HG03280 (cell line): ENCODE measurements around the gene IFNA7.
A peak's percentile ranks its signal among the peaks of the same experiment; 100 is the strongest.
"Not testable (repeated sequence)": the region's sequence is repeated elsewhere in the genome, so short reads cannot be mapped to it uniquely, and the experiment has no call there.

Source experiments
- ATAC-seq: cut with Tn5 transposase; IDR thresholded peaks from one replicate; pipeline ENCODE4 v1.9.1; 2021; ENCODE audit warnings: mild to moderate bottlenecking, moderate library complexity; ENCODE audit not compliant: unreplicated experiment

IFNA7 gene

DNA sequence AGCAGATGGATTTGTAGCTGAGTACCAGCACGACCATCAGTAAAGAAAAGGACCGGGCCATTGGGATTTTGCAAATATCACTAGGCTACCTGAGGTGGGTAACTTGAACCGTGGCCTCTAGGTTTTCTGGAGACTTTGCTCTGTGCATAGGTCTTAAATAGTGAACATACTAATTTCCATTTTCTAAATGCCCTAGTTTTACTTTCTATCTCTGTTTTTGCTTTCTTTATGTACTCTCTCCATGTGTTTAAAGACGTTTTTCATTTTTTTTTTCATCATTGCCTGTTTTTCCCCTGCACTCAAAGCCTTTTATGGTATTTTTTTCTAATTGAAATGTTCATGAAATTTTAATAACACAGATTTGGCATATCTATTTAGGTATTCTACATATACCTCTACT is at the start of gene IFNA7:
Gene IFNA7, minus strand, starts transcription at position 101 of the 400 bp plus-strand sequence. Its CDS starts 40 bp downstream, at position 61.
- ATAC-seq, result not testable (repeated sequence)

DNA sequence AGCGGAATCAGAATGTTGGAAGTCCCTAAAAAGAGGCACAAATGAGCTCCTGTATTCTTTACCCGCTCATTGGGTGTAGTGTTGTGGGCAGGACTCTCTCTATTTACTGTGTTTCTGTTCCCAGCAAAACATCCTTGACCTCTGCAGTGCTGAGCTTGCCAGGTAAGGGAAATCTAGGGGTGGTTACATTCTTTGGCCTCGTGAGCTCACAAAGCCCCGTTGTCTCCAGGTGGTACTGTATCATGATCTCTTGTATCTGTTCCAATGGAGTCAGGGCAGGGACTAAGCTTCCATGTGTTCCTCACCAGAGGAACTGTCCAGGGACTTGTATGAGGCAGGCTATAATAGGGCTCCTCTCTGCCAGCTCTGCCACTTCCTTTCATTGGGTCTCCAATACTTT is 49.6 kb upstream of the IFNA7 start:
- ATAC-seq, result no peak

DNA sequence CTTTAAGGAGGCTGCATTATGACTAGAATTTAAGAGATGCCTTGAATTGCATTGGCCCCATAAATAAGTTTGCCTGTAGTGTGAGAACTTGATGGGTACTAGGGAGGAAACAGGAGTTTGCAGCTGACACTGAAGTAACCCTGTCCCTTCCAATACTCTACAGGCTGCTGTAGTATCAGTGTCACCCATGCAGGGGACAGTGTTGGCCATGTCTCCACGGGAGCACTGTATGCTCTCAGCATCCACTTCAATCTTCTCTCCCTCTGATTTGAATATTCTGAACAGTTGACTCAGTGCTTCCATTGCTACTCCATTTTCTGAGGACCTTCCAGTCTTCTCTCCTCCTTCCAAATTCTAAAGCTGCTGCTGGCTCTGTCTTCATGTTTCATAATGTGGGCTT is 49.2 kb upstream of the IFNA7 start:
- no peak for ATAC-seq

DNA sequence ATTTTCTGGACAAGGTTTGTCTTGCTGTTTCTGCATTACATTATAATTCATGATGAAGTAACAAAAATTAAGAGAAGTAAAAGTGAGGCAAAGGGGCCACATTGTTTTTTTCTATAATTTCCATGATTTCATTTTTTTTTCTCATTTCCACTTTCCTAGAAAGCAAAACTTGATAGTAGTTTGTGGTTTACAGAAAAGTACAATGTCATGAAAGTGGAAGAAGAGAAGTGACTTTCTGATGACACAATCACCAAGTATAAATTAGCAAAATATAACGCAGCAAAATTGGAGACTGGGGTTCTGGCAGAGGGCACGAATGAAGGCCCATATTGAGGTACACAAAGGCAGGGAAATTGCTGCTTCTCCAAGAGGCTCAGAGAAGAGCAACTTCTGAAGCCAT is 42.8 kb upstream of the IFNA7 start:
- no peak for ATAC-seq

DNA sequence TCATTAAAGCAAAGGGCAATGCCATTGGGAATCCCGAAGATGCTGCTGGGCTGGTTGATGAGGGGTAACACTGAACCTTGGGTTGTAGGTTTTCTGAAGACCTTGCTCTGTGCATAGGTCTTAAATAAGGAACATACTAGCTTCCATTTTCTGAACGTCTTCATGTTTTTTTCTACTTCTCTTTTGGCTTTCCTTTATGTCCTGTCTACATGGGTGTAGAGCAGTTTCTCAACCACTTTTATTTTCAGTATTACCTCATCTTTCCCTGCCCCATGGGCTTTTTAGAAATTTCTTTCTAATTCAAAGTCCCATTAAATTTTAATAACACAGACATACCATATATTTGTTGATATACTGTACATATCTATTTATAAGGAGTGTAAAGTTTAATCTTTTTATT is 37.9 kb upstream of the IFNA7 start, which contains the start of gene IFNA14:
Gene IFNA14, minus strand, starts transcription at position 95 of the 400 bp plus-strand sequence. Its CDS starts 70 bp downstream, at position 25.
- ATAC-seq, result no peak

DNA sequence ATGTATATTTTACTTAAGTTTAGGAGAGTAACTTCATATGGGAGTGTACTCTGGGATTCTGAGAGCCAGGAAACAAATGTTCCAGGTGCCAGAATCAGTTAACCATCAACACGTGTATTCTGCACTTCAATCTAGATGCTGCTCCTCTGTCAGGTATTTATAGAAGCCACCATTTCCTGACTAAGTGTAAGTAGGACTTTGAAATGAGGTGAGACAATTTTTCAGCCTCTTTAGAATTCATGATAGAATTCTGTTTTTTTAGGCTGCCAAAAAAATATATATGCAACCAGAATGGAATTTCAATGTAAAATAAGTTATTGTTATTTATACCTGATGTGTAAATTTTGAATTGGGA is 34.3 kb upstream of the IFNA7 start:
- not testable (repeated sequence) for ATAC-seq

DNA sequence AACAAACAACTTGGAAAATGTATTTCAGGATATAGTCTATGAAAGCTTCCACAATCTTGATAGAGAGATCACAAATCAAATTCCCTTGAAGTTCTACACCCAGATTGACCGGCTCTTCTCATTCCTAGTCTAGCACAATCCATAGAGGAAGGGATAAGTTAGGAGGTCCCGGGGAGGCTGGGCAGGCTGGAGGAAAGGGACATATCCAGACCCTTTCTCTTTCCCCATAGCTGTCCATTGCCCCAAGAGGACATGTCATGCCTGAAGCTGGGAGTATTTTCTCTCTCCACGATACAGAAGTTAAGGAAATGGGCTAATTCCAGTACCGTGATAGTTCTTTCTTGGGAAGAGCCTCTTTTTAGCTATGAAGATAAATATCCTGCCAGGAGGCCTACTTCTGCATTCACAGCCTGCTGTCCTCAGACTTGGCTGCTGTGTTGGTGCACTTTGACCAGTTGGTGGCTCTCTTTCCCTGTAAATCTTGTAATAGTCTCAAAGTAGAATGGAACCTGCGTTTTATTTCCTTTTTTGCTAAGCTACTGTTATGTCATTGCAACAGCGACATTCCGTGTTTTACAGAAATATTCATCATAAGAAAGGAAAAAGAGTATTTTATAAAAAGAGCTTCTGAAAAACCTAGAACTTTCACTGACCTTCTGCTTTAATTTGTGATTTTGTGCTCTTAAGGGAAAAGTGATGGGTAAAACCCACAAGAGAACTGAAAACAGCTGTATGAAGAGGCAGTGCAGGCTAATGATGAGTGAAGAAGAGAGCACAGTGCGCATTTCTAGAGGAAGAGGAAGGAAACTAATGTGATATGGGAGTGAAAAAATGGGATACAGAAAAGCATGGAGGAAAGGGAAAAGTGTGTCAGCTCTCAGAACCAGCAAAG is 33.7 kb upstream of the IFNA7 start:
- ATAC-seq, result peak; percentile 72

DNA sequence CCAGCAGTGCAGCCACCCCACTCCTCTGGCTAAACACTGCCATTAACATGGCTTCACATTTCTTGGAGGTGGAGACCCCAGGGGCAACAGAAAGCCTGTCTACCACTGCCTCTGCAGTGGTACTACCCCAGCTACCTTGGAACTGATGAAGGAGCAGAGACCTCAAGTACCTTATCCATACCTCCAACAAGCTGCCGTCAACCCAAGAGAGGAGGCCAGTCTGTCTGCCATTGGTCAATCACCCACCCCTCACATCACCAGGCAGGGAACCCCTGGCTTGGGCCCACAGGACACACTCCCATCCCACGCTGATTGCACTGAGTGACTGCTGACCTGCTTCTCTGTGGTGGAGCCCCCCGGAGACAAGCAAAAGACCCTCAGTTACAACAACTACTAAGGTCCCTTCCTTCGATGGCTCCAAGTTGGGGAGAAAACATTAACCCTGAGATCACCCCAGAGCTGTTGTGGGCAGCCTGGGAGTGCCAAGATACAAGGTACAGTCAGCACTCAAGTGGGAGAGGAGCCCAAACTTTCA is 32.2 kb upstream of the IFNA7 start:
- ATAC-seq, result no peak

DNA sequence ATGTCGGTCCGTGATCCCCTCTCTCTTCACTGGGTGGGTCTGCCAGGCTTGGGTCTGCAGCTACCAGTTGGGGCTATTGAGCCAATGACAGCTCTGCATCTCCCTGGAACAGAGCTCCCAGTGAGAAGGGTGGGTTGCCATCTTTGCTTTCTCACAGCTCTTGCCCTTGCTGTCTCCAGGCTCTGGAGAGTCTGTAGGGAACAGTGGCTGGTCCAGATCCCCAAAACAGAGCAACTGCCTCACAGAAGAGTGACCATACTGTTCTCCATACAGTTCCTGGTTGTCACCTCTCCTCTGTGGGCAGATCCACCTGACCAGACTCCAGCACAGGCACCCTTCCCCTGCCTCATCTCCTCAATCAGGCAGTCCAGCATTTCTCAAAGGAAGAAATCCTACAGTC is 31.3 kb upstream of the IFNA7 start:
- ATAC-seq, result no peak

DNA sequence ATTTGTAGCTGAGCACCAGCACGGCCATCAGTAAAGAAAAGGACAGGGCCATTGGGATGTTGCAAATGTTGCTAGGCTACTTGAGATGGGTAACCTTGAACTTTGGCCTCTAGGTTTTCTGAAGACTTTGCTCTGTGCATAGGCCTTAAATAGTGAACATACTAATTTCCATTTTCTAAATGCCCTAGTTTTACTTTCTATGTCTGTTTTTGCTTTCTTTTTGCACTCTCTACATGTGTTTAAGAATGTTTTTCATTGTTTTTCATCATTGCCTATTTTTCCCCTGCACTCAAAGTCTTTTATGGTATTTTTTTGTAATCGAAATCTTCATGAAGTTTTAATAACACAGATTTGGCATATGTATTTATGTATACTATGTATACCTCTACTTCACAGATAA is 26.1 kb upstream of the IFNA7 start, which contains the start of gene IFNA17:
Gene IFNA17, minus strand, starts transcription at position 101 of the 400 bp plus-strand sequence. Its CDS starts 49 bp downstream, at position 52.
- ATAC-seq, result no peak

DNA sequence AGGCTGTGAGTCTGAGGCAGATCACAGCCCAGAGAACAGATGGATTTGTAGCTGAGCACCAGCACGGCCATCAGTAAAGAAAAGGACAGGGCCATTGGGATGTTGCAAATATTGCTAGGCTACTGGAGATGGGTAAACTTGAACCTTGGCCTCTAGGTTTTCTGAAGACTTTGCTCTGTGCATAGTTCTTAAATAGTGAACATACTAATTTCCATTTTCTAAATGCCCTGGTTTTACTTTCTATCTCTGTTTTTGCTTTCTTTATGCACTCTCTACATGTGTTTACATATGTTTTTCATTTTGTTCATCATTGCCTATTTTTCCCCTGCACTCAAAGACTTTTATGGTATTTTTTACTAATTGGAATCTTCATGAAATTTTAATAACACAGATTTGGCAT is 15.2 kb upstream of the IFNA7 start, which contains the start of gene IFNA16:
Gene IFNA16, minus strand, starts transcription at position 101 of the 400 bp plus-strand sequence. Its CDS starts 6 bp downstream, at position 95.
- not testable (repeated sequence) for ATAC-seq

DNA sequence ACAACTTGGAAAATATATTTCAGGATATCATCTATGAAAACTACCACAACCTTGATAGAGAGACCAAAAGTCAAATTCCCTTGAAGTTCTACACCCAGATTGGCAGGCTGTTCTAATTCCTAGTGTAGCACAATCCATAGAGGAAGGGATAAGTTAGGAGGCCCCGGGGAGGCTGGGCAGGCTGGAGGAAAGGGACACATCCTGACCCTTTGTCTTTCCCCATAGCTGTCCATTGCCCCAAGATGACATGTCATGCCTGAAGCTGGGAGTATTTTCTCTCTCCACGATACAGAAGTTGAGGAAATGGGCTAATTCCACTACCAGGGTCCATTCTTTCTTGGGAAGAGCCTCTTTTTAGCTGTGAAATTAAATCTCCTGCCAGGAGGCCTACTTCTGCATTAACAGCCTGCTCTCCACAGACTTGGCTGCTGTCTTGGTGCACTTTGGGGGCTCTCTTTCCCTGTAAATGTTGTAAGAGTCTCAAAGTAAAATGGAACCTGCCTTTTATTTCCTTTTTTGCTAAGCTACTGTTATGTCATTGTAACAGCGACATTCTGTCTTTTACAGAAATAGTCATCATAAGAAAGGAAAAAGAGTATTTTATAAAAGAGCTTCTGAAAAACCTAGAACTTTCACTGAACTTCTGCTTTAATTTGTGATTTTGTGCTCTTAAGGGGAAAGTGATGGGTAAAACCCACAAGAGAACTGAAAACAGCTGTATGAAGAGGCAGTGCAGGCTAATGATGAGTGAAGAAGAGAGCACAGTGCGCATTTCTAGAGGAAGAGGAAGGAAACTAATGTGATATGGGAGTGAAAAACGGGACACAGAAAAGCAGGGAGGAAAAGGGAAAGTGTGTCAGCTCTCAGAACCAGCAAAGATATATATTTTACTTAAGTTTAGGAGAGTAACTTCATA is 11.7 kb upstream of the IFNA7 start:
- peak; percentile 67 for ATAC-seq

DNA sequence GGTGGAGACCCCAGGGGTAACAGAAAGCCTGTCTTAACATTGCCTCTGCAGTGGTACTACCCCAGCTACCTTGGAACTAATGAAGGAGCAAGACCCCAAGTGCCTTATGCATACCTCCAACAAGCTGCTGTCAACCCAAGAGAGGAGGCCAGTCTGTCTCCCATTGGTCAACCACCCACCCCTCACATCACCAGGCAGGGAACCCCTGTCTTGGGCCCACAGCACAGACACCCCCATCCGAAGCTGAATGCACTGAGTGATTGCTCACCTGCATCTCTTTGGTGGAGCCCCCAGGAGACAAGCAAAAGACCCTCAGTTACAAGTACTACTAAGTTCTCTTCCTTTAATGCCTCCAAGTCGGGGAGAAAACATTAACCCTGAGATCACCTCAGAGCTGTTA is 10.2 kb upstream of the IFNA7 start:
- ATAC-seq, result not testable (repeated sequence)

DNA sequence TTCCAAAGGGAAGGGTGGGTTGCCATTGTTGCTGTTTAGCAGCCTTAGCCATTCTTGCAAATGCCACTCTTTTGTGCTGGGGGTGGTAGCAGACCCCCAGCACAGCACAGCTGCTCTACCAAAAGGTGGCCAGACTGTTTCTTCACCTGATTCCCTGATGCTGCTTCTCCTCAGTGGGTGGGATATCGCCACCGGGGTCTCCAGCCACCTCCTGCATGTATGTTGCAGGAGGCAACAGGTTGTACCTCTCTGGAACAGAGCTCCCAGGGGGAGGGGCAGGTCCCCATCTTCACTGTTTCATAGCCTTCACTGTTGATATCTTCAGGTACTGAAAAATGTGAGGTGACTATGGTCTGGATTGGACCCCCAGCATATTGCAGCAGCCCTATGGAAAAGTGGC is 8.8 kb upstream of the IFNA7 start:
- not testable (repeated sequence) for ATAC-seq

DNA sequence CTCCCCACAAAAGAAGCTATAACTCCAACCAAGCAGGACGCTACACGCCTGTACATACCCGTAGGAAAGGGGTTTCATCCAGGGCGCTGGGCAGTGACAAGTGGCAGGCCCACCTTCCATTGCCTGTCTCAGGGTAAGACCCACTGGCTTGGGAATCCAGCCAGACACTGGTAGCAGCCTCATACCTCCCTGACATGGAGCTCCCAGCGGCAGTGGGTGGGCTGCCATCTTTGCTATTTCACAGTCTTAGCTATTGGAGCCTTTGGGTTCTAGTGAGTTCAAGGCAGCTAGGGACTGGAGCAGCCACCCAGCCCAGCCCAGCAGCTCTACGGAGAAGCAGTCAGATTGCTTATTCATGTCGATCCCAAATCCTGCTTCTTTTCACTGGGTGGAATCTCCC is 8.3 kb upstream of the IFNA7 start:
- no peak for ATAC-seq

DNA sequence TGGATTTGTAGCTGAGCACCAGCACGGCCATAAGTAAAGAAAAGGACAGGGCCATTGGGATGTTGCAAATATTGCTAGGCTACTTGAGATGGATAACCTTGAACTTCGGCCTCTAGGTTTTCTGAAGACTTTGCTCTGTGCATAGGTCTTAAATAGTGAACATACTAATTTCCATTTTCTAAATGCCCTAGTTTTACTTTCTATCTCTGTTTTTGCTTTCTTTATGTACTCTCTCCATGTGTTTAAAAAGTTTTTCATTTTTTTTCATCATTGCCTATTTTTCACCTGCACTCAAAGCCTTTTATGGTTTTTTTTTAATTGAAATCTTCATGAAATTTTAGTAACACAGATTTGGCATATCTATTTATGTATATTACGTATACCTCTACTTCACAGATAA is 5.0 kb upstream of the IFNA7 start, which contains the start of gene IFNA10:
Gene IFNA10, minus strand, starts transcription at position 101 of the 400 bp plus-strand sequence. Its CDS starts 46 bp downstream, at position 55.
- not testable (repeated sequence) for ATAC-seq

DNA sequence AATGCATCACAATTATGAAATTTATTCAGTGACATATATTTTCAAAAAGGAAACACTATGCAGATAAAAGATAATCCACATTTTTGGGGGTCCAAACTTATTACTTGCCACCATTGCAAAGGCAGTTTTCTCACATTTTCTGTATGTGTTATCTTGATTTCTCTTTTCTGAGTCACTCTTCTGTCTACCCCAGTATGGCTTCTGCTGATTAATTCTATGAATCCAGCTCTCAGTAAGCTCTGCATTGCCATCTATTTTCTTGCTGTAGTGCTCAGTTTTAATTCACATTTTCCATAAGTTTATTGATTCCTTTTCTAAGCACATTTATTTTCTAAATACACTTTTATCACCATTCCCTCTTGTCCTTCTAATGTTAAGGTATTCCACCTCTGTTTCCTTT is 3.2 kb upstream of the IFNA7 start:
- no peak for ATAC-seq

DNA sequence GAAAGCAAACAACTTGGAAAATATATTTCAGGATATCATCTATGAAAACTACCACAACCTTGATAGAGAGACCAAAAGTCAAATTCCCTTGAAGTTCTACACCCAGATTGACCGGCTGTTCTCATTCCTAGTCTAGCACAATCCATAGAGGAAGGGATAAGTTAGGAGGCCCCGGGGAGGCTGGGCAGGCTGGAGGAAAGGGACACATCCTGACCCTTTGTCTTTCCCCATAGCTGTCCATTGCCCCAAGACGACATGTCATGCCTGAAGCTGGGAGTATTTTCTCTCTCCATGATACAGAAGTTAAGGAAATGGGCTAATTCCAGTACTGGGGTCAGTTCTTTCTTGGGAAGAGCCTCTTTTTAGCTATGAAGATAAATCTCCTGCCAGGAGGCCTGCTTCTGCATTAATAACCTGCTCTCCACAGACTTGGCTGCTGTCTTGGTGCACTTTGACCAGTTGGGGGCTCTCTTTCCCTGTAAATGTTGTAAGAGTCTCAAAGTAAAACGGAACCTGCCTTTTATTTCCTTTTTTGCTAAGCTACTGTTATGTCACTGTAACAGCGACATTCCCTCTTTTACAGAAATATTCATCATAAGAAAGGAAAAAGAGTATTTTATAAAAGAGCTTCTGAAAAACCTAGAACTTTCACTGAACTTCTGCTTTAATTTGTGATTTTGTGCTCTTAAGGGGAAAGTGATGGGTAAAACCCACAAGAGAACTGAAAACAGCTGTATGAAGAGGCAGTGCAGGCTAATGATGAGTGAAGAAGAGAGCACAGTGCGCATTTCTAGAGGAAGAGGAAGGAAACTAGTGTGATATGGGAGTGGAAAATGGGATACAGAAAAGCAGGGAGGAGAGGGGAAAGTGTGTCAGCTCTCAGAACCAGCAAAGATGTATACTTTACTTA is 6.9 kb downstream of the IFNA7 start:
- peak; percentile 88 for ATAC-seq

DNA sequence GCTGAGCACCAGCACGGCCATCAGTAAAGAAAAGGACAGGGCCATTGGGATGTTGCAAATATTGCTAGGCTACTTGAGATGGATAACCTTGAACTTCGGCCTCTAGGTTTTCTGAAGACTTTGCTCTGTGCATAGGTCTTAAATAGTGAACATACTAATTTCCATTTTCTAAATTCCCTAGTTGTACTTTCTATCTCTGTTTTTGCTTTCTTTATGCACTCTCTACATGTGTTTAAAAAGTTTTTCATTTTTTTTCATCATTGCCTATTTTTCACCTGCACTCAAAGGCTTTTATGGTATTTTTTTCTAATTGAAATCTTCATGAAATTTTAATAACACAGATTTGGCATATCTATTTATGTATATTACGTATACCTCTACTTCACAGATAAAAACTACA is 14.5 kb downstream of the IFNA7 start, which contains the start of gene IFNA4:
Gene IFNA4, minus strand, starts transcription at position 101 of the 400 bp plus-strand sequence. Its CDS starts 56 bp downstream, at position 45.
- ATAC-seq, result not testable (repeated sequence)
